Activated gamma-delta T cell treated with anti-CD3 and anti-CD28 coated beads, Interleukin-2, amount 50 U/mL, for 16 hours (primary cell): ENCODE results near the gene GMFB.
"Not testable (repeated sequence)": the region's sequence is repeated elsewhere in the genome, so short reads cannot be mapped to it uniquely, and the experiment has no call there.

Experiments
- DNase-seq: peaks from one replicate; pipeline ENCODE4 v3.0.0-alpha.2; 2020; ENCODE audit warnings: low read depth

Gene GMFB

DNA sequence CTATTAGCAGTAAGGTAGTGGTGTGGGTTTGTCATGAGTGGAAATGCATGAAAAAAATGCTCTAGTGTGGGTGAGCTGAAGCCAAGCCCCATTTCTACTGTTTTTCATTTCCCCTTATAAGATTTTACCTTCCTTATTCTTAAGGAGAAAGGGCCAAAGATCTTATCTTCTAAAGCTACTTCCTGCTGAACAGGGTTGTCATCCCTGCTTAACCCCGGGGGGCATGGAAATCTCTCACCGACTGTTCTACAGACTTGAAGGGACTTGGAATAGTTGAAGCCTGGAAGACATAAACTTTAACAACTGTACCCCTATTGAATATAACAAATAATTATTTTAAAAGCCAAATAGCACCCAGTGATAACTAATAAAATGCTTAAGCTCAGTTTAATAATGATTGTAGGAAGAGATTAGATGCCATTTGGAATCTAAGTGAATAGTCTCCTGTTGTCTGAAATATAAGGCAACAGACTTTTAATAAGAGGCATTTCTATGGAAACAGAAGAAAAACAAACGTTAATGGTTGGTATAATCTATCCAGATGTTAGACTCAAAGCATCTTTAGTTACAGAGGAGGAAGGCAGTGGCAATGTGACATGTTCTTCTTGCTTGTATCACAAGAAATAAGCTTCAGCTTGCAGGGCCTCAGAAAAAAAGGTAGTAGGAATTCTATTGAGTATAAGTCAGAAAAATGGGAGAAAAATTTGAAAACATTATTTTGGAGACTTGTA, 1.8 kb upstream of the GMFB start:
- no peak for DNase-seq

DNA sequence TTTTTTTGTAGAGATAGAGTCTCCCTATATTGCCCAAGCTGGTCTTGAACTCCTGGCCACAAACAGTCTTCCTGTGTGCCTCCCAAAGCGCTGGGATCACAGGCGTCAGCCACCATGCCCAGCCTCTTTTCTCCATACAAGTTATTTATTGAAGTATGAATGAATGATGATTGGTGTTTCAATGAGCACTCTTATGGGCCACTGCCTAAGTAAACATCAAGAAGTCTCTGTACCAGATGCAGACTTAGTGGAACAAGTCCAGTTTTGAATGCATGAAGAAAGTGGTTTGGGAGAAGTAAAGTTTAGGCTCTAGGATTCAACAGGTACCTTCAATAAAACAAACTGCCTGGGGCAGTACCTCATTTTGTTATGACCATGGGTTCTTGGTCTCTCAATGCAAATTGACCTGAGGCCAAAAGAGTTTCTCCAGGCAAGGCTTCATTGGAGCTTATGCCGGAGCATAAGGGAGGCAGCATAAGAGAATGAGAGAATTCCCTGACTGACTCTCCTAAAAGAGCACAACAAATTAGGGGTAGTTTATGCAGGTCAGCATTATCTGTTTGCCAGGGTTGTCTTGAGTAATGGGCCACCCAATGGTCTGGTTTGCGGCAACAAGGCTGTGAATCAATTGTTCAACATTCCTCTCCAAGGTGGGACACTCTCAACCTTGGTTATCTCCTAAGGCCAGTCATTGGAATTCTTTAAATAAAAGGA, 1.1 kb upstream of the GMFB start:
- DNase-seq = no peak

DNA sequence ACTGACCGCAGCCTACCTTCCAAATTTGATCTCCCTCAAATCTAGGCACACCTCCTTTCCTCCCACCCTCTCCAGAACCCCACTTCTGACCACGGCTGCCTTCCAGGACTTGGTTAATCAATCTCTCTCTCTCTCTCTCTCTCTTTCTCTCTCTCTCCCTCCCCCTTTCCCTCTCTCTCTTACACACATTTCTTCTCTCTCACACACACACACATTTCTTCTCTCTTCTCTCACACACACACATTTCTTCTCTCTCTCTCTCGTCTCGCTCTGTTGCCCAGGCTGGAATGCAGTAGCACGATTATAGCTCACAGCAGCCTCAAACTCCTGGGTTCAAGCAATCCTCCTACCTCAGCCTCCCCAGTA, 521 bp upstream of the GMFB start:
- no peak for DNase-seq

DNA sequence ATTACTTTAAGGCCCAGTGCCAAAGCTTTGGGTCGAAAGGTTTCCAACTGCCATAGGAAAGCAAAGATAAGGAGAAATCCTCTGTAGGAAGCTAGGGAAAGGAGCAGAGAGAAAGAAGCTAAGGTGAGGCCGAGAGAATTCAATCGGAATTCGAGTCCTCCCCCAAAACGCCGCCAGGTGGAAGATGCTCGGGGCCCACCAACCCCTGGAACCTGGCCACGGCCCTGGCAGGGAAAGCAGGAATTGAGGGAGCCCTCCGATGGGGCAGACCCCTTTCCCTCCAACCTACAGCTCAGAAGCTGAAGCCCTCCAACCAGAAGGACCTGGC, 498 bp downstream of the GMFB start:
- DNase-seq = no peak

DNA sequence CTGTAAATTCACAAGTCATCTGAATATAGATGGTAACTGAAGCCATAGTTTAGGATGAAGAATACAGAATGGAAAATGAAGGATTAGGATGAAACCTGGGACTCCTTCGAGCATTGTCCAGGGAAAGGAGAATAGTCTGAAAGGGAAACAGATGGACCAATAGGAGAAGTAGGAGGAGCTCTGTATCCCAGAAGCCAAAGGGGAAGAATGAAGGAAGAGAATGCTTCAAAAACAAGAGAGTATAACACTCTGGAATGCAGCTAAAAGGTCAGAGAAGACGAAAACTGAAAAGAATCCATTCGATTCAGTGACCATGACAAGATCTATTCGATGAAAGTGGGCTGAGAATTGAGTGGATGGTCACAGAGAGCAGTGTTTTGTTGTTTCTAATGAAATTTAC, 1.0 kb downstream of the GMFB start:
- DNase-seq = no peak

DNA sequence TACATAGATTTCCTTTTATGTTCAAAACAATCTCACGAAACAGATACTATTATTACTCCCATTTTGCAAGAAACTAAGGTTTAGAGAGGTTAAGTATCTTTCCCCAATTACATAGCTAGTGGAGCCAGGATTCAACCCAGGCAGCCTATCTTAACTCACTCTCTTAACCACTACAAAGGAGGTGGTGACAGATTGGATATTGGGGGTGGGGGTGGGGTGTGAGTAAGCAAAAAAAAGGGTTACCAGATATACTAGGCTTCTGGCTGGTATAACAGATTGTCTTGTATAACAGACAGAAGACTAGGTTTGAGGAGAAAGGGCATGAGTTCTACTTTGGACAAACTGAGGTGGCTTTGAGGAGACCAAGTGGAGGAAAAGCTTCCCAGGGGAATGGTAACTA, 2.1 kb downstream of the GMFB start:
- no peak for DNase-seq

DNA sequence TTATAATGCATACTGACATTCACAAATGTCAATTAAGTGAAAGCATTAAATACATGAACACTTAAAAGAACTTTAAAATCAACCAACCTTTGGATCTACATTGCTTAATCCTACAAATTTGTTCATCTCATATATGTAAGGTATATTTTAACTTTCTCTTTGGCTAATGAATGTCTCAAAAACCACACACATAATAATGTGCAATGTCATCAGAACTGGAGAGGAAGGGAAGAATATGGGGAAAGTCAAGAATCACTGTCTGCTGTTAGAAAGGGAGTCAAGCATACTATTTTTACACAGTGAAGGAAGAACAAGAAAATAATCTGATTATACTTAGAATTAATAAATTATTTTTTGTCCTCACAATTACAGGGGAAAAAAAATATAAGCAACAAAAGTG, 4.9 kb downstream of the GMFB start:
- no peak for DNase-seq

DNA sequence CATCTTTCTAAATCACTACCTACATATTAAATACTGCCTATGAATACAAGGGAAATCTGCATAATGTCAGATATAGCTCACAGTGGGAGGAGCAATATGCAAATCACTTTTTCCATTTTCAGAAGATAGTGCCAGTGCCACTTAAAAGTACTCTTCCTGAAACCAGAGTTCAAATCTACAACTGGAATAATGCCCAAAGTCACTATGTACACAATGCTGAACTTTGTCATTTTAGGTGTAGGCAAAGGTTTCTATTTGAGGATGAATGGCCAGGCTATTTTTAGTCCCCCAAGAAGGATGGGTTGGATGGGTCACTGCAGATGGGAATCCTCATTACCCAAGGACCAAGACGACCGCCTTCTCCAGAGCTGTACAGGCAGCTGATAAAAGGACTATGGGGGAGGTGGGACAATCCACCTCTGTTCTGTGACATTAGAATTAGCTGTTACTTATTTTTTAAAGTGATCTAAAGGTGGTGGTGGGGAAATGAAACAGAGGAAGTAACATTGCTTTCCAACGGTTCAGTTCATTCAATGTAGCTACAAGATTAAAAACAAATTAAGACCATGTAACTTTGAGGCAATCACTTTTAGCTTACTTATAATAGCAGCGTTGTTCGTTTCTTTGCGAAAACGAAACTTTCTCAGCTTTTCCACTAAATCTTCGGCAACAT, 5.6 kb downstream of the GMFB start:
- no peak for DNase-seq

DNA sequence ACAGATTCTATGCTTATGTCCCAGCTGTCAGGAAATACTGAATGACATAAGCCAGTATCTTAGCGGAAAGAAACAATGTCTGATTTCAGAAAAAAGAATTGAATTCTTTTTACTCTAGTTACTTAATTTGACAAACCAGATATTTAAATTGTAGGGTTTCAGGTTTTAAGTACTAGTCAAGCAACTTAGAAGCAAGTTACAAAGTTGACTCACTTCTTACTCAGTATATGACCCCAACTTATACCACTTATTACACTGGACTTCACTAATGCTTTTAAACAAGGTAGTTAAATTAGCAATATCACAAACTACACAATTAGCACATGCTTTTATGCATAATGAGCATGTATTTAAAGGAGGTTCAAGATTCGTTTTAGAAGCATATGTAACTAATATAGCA, 7.1 kb downstream of the GMFB start:
- no peak for DNase-seq

DNA sequence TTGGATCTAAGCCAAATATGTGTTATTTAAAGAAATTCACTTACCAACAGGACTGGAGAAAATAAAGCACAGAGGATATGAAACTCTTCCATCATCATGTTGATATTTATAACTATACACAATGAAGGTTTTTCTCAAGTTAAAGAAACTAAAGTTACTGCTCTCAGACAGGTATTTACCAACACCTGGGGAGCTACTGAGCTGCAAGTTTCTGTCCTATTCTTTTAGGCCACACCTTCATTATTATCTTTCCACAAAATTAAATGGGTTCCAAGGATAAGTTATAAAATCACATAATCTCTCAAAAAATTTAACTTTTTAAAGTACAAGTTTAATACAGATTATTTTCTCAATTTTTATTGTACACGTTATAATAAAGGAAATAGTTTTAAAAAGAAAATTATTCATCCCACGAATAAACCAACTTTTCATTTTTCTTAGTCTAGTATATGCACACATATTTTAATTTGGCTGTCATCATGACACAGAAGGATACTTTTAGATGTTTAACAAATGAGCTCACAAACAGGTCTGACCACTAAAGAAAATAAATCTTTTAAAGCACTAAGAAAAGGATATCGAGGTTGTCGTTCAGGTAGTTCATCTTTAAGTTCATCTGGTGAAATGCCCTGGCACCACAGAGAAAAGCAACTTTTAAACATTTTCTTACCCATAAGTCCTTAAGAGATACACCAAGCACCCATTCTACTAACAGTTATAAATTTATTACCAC, 7.8 kb downstream of the GMFB start:
- DNase-seq = no peak

DNA sequence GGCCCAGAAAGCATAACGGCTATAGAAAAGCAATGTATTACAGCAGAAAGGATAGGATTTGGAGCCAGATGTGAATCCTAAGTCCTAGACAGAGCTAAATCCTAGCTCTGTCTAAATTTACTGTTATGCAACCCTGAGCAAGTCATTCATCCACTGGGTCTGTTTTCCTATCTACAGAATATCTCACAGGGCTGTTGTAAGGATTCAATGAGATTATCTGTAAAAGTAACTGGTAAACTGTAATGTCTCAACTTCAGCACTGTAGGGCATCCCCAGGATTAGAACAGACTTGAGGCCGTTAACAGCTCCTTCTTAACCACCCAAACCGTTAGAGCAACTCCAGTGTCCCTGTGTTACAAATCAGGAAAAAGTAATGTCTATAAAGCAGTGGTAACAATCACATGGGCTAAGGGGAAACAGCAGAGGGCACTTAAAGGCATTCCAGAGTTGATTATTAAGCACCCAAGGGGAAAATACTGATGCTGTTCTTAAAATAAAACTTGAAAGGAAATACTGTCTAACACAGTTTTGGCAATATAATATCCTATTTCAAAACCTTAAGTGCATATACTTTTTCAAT, 10.1 kb downstream of the GMFB start:
- DNase-seq = no peak

DNA sequence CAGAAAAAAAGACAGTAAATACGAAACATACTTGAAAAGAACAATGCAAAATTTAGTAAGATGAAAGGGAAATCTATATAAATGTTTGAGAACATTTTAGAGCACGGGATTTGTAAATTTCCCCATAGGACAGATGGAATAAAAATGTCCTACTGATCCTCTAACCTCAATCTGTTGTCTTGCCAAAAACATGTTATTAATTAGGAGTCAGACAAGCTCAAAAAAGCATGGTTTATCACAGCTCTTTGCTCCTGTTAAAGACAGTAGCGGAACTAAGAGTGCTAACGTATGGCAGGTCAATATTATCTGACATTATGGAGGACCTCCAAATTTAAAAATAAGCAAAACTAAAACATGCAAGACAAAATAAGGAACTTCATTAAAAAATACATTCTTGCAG, 12.9 kb downstream of the GMFB start:
- DNase-seq = no peak

DNA sequence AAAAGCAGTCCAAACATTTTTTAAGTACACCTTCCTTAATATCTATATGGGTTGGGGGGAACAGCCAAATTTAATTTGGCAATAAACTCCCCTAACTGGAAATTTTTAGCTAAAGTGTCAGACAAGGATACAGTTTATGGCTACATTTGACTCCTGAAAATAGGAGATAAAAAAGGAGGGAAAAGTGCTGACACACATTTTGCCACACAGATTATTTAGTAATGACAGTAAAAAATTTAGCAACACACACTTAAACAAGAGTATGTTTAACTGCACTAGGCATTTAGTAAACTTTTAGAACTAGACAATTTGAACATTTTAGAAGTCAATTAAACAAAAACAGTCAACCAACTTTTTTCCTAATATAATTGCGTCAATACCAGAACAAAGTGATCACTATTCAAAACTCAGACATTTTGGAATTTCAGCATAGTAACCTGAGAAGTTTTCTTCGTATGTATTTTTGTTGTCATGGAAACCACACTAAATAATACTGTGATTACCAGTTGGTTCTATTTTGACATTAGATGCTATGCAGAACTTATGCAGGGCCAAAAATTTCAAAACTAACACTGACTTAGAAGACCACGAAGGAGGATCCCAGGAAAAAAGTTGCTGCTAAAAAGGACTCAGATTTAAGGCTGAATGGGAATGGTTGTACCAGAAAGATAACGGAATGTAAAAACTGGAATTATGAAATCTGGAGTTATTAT, 13.4 kb downstream of the GMFB start:
- no peak for DNase-seq

DNA sequence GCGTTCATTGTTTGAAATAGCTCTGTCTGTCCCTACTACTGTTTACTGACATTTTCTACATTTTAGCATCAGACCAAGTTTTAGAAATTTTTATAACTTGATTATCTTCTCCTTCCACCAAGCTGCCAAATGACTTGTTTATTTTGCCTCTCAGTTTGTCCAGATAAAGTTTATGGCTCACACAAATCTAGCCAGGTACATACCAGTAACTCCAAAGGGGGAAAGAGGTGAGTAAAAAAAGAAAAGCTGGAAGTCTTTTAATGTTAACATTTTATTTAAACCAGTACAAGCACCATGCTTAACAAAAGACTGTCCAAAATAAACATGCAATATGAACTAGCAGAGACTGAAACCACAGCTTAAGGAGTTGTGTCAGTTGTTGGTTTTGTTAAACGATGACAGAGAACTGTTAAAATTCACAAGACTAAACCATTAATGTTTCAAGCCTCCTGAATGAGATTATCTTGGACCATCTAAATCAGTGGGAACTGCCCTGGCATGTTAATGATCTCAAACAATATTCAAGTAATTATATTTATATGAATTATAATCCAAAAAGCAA, 14.5 kb downstream of the GMFB start:
- no peak for DNase-seq

DNA sequence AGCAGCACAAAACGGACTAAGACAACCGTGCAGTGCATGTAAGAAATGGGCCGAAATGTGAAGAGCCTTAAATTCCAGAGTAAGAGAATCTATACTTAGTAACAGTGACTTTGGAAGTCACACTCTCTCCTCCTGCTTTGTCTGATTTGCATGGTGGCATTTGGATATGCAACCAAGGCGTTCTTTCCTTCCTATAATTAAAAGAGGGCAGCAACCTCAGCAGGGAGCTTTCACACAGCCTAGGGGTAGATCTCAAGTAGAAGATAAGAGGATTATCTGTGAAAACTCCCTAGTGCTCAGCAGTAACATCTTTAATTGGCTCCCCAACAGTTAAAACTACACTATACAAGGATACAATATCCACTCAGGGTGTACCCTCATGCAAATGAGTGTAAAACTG, 16.5 kb downstream of the GMFB start:
- DNase-seq = no peak

DNA sequence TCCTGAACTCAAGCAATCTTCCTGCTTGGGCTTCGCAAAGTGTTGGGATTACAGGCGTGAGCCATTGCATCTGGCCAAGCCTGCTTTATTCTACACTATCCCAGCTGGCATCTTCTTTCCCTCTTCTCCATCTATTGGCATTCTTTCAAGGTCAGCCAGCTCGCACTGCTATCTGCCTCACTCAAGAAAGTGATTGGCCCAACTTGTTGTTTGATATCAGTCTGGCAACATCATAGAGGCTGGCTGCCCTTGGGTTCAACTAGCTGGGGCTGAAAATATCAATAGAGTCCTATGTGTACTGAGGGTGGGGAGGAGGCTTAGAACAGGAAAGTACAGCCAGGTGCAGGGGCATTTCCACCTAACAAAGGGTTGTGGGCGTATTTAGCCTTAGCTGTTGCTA, 17.1 kb downstream of the GMFB start:
- no peak for DNase-seq

DNA sequence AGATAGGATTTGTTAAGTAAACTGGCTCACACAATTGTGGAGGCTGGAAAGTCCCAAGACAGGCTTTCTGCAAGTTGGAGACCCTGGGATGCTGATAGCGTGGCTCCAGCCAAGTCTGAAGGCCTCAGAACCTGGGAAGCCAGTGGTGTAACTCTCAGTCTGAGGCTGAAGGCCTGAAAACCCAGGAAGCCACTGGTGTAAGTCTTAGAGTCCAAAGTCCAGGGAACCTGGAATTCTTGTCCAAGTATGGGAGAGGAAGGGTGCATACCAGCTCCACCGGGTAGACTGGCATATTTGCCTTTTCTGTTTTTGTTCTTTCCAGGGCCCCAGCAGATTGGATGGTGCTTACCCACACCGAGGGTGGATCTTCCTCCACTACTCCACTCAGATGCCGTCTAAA, 18.1 kb downstream of the GMFB start:
- no peak for DNase-seq

DNA sequence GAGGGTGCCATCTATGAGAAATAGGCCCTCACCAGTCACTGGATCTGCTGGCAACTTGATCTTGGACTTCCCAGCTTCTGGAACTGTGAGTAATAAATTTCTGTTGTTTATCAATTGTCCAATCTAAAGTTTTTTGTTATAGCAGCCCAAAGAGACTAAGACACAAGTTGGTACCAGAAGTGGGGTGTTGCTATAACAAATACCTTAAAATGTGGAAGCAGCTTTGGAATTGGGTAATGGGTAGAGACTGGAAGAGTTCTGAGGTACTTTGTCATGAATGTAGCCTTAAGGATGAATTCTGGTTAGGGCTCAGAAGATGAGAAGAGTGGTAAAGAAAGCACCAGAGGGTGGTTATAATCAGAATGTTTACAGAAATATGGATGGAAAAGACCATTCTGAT, 21.5 kb downstream of the GMFB start:
- DNase-seq = no peak

DNA sequence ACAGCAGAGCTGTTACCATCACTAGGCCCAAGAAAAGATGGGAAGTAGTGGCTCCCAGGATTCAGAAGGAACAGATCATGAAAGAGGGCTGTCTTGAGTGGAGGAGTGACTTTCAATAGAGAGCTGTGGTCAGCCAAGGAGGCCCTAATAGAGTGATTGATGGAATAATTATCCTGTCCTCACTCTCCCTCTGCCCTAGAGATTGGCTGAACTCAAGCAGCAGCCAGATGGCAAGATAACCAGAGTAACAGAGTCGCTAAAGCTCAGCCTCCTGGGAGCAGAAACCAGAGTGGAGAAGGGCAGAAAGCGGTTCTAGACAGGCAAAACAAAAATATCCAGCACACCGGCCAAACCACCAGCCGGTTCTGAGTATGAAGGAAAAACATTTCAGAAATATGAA, 23.1 kb downstream of the GMFB start:
- no peak for DNase-seq

DNA sequence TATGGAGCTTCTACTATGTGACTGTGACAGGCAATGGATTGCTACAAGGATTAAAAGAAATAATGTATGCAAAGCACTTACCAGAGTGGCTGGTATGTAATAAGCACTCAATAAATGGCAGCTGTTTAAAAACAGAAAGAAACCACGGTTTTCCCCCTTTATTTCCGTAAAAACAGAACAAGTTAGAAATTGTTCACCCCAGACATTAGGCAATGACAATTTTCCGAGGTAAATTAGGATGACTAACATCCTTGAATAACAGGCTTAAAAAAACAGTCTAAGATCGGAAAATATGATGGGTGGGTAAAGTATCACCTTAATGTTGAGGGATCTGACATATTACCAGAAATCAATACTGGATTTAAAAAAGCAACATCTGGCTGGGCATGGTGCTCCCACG, 26.7 kb downstream of the GMFB start:
- no peak for DNase-seq

DNA sequence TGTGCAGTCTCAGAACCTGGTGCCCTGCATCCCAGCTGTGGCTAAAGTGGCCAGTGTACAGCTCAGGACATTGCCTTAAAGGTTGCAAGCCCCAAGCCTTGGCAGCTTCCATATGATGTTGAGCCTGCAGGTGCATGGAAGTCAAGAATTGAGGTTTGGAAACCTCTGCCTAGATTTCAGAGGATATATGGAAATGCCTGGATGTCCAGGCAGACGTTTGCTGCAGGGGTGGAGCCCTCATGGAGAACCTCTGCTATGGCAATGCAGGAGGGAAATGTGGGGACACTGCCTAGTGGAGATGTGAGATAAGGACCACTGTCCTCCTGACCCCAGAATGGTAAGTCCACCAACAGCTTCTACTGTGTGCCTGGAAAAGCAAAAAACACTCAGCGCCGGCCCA, 29.7 kb downstream of the GMFB start:
- no peak for DNase-seq

DNA sequence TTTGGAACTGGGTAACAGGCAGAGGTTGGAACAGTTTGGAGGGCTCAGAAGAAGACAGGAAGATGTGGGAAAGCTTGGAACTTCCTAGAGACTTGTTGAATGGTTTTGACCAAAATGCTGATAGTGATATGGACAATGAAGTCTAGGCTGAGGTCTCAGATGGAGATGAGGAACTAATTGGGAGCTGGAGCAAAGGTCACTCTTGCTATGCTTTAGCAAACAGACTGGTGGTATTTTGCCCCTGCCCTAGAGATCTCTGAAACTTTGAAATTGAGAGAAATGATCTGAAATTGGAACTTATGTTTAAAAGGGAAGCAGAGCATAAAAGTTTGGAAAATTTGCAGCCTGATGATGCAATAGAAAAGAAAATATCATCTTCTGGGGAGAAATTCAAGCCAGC, 30.2 kb downstream of the GMFB start:
- not testable (repeated sequence) for DNase-seq
